Smooth muscle cell (in vitro differentiated cells): Measurements from ENCODE around the gene CIC. TPM values are rescaled to one million over a fixed set of nuclear protein-coding genes. Genes with fewer than 3 reads are reported as not detected.

Source experiments
- DNase-seq: peaks from one replicate; lab custom pipeline; 2025; ENCODE audit not compliant: unreplicated experiment; lab: John Stamatoyannopoulos, UW
- H2AFZ ChIP-seq: fragments of 200-600 bp; sonication (generic); 2 replicates; pipeline ENCODE4 v1.6.0; 2016; ENCODE audit warnings: antibody characterized with exemption, low read depth, mild to moderate bottlenecking
- H3F3A ChIP-seq: fragments of 200-600 bp; sonication (generic); 2 replicates; pipeline ENCODE4 v1.6.0; 2017; ENCODE audit warnings: antibody characterized with exemption, low read depth
- H3K27ac ChIP-seq: fragments of 200-600 bp; sonication (generic); 2 replicates; pipeline ENCODE4 v1.5.1; 2016; ENCODE audit warnings: low read depth, mild to moderate bottlenecking
- H3K27me3 ChIP-seq: fragments of 200-600 bp; sonication (generic); 2 replicates; pipeline ENCODE4 v1.6.1; 2016; ENCODE audit warnings: low read depth, mild to moderate bottlenecking
- H3K36me3 ChIP-seq: fragments of 200-600 bp; sonication (generic); 2 replicates; pipeline ENCODE4 v1.5.1; 2016; ENCODE audit warnings: low read depth
- H3K4me1 ChIP-seq: fragments of 200-600 bp; sonication (generic); 2 replicates; pipeline ENCODE4 v1.5.1; 2016; ENCODE audit warnings: low read depth
- H3K4me2 ChIP-seq: fragments of 200-600 bp; sonication (generic); 2 replicates; pipeline ENCODE4 v1.6.0; 2016; ENCODE audit warnings: mild to moderate bottlenecking
- H3K4me3 ChIP-seq: fragments of 200-600 bp; sonication (generic); 2 replicates; pipeline ENCODE4 v1.5.1; 2016; ENCODE audit warnings: mild to moderate bottlenecking
- H3K79me2 ChIP-seq: fragments of 200-600 bp; sonication (generic); 2 replicates; pipeline ENCODE4 v1.6.0; 2016; ENCODE audit warnings: low read depth, mild to moderate bottlenecking
- H3K9ac ChIP-seq: fragments of 200-600 bp; sonication (generic); 2 replicates; pipeline ENCODE4 v1.6.0; 2016; ENCODE audit warnings: low read depth
- H3K9me3 ChIP-seq: fragments of 200-600 bp; sonication (generic); replicated peaks from 2 replicates; pipeline ENCODE4 v1.5.1; 2016; ENCODE audit warnings: low read depth
- H4K20me1 ChIP-seq: fragments of 200-600 bp; sonication (generic); 2 replicates; pipeline ENCODE4 v1.6.0; 2016; ENCODE audit warnings: low read depth
- CTCF ChIP-seq: fragments of 200-600 bp; sonication (generic); IDR thresholded peaks from 2 replicates; pipeline ENCODE4 v1.5.1; 2017; ENCODE audit warnings: borderline replicate concordance, mild to moderate bottlenecking, antibody characterized with exemption; ENCODE audit not compliant: insufficient read depth, poor library complexity, severe bottlenecking
- WGBS: methylation state at CpG from one replicate; pipeline ENCODE4 v1.1.7; 2016; ENCODE audit warnings: low lambda C conversion rate; 5-methylcytosine and 5-hydroxymethylcytosine counted together
- polyA plus RNA-seq: library from polyadenylated mRNA; unstranded; fragments of >200 nt; fragmentation: Nextera tagmentation; extraction: Ambion mirVana; gene quantifications from 2 replicates; pipeline ENCODE4 v1.2.1, GENCODE V29; 2016
- total RNA-seq: library from RNA; depleted of rRNA; stranded (reverse); fragments of >200 nt; gene quantifications from 2 replicates; pipeline ENCODE4 v1.2.3, GENCODE V29; 2014

The CIC gene
- total and polyA plus RNA-seq, 2 experiments from 2014 or later: 12.6 to 18.4 TPM

- H4K20me1 ChIP-seq: no peaks in the 10 kb centered on the region
- no peaks in the 10 kb centered on the region for H3K9me3 ChIP-seq
- peaks cover 23% of the 10 kb centered on the region for H3K27me3 ChIP-seq
- H2AFZ ChIP-seq: no peak overlapping the region
- H3K9ac ChIP-seq: no peak overlapping the region
- peak overlapping the region; percentile 99 for H3K4me2 ChIP-seq
- no peaks in the 10 kb centered on the region for H3K36me3 ChIP-seq
- no peaks in the 10 kb centered on the region for H3F3A ChIP-seq
- H3K79me2 ChIP-seq: no peaks in the 10 kb centered on the region
- H3K27ac ChIP-seq: no peak overlapping the region
- no peak for DNase-seq
- no peaks in the 10 kb centered on the region for H3K4me1 ChIP-seq
- WGBS: 46% methylated on average over 25 of the region's 26 CpGs
- H3K4me3 ChIP-seq: peak overlapping the region; percentile 66
- TF ChIP-seq CTCF: no peak
Measured at GRCh38 chr19:42313840-42314755, 45.0 kb downstream of the CIC start.

- 85% methylated on average over 5 of the region's 5 CpGs for WGBS
- H3K9me3 ChIP-seq: no peaks in the 10 kb centered on the region
- H3K36me3 ChIP-seq: no peaks in the 10 kb centered on the region
- no peak for TF ChIP-seq CTCF
- H4K20me1 ChIP-seq: no peaks in the 10 kb centered on the region
- no peaks in the 10 kb centered on the region for H3F3A ChIP-seq
- H3K79me2 ChIP-seq: no peaks in the 10 kb centered on the region
- H3K4me2 ChIP-seq: no peak overlapping the region
- no peak overlapping the region for H3K27ac ChIP-seq
- no peaks in the 10 kb centered on the region for H3K4me1 ChIP-seq
- H3K27me3 ChIP-seq: peaks cover 23% of the 10 kb centered on the region
- H2AFZ ChIP-seq: no peak overlapping the region
- no peak overlapping the region for H3K4me3 ChIP-seq
- no peak overlapping the region for H3K9ac ChIP-seq
- no peak for DNase-seq
Measured at GRCh38 chr19:42315024-42315423, 46.0 kb downstream of the CIC start.

GRCh38 chr19:42316223-42317211 is 47.5 kb downstream of the CIC start:
- Histone ChIP-seq H3K4me1 (no peaks in the 10 kb centered on the region), H2AFZ (no peak overlapping the region), H3K4me2 (no peak overlapping the region), H3F3A (no peaks in the 10 kb centered on the region), H3K27me3 (peaks cover 35% of the 10 kb centered on the region), H3K9ac (no peak overlapping the region), H3K79me2 (no peaks in the 10 kb centered on the region), H3K27ac (no peak overlapping the region), H3K36me3 (no peaks in the 10 kb centered on the region), H3K4me3 (no peak overlapping the region), H3K9me3 (no peaks in the 10 kb centered on the region), H4K20me1 (no peaks in the 10 kb centered on the region)
- no peak for DNase-seq
- TF ChIP-seq CTCF: no peak
- WGBS: 80% methylated on average over 28 of the region's 28 CpGs
